HG03565 (cell line): ENCODE data around the gene NEK10.

Source experiments
- ATAC-seq: cut with Tn5 transposase; IDR thresholded peaks from one replicate; pipeline ENCODE4 v1.9.1; 2021; ENCODE audit warnings: mild to moderate bottlenecking, moderate library complexity; ENCODE audit not compliant: unreplicated experiment

Gene NEK10

DNA sequence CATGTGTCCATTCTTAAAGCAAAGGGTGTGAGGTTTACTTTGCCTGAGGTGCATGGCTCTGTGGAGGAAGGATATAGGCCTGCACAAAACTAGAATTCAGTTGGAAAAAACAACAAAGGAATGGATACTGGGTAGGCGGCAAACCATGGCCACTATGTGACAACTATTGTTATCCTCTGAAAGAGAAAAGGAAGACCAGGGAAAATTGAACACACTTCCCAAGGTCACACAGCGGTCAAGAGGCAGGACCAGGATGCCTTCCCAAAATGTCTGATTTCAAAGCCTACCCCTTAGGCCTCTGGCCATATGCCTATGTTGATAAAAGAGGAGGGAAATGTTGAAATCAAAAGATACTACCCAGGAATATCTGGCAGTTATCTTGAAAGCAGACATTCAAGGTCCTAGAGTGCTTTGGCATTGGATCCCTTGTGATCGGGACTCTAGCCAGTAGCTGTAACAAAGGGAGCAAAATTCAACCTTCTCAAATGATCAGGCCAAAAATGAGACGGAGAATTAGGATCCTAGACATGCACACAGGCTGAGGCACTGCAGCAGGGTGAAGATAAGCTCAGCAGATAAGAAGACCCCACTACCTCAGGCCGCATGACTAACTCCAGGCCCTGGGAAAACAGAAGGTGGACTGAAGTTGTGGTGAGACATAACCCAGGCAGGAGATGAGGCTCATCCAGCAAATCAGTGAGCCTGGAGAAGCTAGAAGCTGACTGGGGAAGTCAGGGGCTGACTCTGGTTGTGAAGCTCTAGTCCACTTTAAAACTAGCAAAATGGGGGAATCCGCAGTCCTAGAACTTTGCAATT, 292.2 kb downstream of the NEK10 start:
- no peak for ATAC-seq

- ATAC-seq = no peak
Measured at GRCh38 chr3:27074914-27075313, 294.3 kb downstream of the NEK10 start.

GRCh38 chr3:27073912-27074311, 295.3 kb downstream of the NEK10 start:
- ATAC-seq = no peak

DNA sequence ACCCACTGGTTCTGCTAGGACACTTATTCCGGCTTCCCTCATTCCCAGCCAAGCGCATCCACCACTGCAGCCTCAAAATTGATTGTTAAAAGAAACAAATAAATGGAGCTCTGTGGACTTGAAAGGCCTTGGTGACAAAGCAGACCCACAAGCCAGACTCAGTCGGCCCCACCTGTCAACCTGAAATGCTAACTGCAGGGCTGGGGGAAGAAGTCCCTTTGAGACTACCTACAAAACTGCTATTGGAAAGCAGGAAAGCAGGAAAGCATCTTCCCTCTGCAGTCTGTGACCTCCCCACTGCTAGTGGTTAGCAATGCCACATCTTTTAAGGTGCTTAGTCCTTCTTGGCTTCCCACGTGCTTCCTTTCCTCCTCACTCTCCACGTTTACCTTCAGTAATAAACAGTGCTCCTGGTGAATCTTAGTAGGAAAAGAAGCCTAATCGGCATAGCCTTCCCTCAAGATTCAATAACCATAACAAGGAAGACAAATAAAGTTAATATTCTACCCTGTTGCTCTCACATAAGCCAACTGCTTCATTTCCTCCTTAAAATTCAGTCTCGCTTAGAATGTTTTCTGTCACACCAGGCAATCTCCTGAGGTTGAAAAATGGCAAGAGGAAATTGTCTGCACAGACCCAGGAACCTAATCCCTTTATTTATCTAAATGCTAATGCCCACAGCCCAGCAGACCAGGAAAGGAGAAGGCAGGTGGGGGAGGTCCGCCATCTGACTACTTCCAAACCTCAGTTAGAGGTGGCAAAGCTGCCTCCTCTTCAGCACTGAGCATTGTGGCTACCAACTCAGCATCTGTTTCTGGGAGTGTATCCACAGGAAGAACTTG, 296.2 kb downstream of the NEK10 start:
- no peak for ATAC-seq

- no peak for ATAC-seq
Measured at GRCh38 chr3:27060336-27060735, 308.8 kb downstream of the NEK10 start.
